ENCODE results near the gene CYRIA. TPM values are rescaled to one million over a fixed set of nuclear protein-coding genes. Genes with fewer than 3 reads are reported as not detected.

Gene CYRIA
- total RNA-seq, 4 donors from 2014 or later = 0.53 to 11.6 (median 4.6) TPM

DNA sequence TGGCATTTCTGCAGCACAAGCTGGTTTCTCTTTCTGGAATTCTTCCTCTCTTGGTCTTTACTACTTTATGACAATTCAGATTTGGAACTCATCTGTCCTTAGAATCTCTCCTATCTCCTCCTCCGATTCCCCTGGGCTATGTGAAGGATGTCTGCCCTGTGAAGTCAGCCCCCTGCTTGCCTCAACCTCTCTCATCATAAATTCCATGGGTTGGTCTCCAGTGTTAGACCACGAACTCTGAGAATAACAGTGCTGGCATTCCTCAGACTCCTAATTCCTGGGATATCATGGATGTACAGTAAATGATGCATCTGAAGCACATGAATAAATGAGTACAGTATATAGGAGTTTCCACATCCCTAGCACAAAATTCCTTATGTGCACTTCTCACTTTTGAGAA is 21.0 kb upstream of the CYRIA start:
- Histone ChIP-seq H3K4me1 (no peaks in the 10 kb centered on the region), H3K27me3 (no peaks in the 10 kb centered on the region)
- no peak for TF ChIP-seq POLR2A (IDR thresholded peaks at IDR 0.05)
- TF ChIP-seq, protein P1, sequence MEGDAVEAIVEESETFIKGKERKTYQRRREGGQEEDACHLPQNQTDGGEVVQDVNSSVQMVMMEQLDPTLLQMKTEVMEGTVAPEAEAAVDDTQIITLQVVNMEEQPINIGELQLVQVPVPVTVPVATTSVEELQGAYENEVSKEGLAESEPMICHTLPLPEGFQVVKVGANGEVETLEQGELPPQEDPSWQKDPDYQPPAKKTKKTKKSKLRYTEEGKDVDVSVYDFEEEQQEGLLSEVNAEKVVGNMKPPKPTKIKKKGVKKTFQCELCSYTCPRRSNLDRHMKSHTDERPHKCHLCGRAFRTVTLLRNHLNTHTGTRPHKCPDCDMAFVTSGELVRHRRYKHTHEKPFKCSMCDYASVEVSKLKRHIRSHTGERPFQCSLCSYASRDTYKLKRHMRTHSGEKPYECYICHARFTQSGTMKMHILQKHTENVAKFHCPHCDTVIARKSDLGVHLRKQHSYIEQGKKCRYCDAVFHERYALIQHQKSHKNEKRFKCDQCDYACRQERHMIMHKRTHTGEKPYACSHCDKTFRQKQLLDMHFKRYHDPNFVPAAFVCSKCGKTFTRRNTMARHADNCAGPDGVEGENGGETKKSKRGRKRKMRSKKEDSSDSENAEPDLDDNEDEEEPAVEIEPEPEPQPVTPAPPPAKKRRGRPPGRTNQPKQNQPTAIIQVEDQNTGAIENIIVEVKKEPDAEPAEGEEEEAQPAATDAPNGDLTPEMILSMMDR (IDR thresholded peaks at IDR 0.05) = no peak

DNA sequence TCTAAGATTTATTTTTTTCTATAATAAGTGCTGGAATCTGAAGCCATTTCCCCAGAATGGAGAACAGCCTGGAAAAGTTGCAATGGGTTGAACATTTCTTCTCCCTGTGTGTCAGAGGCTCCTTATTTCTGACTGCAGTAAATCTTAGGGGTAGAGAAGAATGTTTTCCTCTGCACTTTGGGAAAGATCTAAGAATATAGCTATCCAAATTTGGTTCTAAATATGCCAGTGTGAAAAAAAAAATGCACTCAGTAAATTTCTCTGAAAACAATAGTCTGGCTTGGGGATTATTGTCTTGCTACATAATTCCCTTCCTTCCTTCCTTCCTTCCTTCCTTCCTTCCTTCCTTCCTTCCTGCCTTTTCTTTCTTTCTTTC is 19.7 kb upstream of the CYRIA start:
- H3K4me3 ChIP-seq = no peak overlapping the region
- H3K4me1 ChIP-seq = no peaks in the 10 kb centered on the region
- H3K27me3 ChIP-seq = no peaks in the 10 kb centered on the region
- H3K9me3 ChIP-seq = no peaks in the 10 kb centered on the region
- no peaks in the 10 kb centered on the region for H3K36me3 ChIP-seq
- DNase-seq = no peak
- no peak for TF ChIP-seq POLR2A (IDR thresholded peaks at IDR 0.05)
- TF ChIP-seq, protein P1 (IDR thresholded peaks at IDR 0.05) = no peak
- no peak overlapping the region for H3K27ac ChIP-seq

More for the DNA sequence above, 21.0 kb upstream of the CYRIA start:
- Histone ChIP-seq H3K27ac (no peak overlapping the region), H3K4me3 (no peak overlapping the region), H3K36me3 (no peaks in the 10 kb centered on the region), H3K9me3 (no peaks in the 10 kb centered on the region)
- no peak for DNase-seq

DNA sequence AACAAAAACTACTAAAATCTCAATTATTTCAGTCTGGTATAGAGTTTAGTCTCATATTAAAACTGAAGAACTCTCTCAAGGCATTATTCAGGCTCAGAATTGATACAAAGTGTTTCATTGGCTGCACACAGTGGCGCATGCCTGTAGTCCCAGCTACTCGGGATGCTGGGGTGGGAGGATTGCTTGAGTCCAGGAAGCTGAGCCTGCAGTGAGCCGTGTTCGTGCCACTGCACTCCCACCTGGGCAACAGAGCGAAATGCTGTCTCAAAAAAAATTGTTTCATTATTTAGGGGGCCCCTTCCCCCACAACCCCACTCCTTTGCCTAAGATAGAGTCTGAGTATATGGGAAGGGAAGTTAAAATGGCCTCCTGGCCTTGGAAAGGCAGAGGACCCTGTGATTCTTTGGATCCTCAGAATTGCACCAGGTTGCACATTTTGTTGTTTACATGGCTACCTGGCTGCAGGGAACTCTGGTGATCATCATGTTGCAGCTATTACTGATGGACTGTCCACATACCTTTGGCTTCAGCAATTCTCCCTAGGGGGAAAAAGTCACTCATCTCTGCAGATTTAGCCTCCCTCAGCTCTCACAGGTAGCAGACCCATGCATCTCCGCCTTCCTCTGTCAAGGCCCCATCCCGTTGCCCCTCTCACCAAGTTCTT is 19.2 kb upstream of the CYRIA start:
- Histone ChIP-seq H3K4me3 (no peak overlapping the region), H3K27me3 (no peaks in the 10 kb centered on the region), H3K36me3 (no peaks in the 10 kb centered on the region), H3K9me3 (no peaks in the 10 kb centered on the region), H3K4me1 (no peaks in the 10 kb centered on the region), H3K27ac (no peak overlapping the region)
- TF ChIP-seq, protein P1 (IDR thresholded peaks at IDR 0.05) = no peak
- no peak for TF ChIP-seq POLR2A (IDR thresholded peaks at IDR 0.05)
- no peak for DNase-seq

DNA sequence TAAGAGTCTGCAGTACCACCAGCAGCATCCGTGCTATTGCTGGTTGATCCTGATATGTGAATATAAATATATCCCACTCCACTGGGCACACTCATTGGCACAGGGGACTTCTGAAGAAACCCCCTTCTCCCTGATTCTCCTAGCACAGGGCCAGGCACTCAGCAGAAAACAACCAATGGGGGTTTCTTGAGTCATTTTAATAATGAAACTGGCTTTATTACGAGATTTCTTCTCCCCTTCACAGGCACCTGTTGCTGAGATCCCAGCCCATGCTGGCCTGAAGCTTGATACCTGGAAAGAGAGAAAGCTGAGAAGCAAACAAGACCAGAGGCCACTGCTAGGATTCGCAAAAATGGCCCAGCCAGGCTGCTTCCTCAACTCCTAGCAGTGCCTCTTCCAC is 17.9 kb upstream of the CYRIA start:
- no peak for DNase-seq
- Histone ChIP-seq H3K27me3 (no peaks in the 10 kb centered on the region), H3K27ac (no peak overlapping the region), H3K4me3 (no peak overlapping the region), H3K36me3 (no peaks in the 10 kb centered on the region), H3K9me3 (no peaks in the 10 kb centered on the region), H3K4me1 (no peaks in the 10 kb centered on the region)
- no peak for TF ChIP-seq POLR2A (IDR thresholded peaks at IDR 0.05)
- TF ChIP-seq, protein P1 (IDR thresholded peaks at IDR 0.05) = no peak

DNA sequence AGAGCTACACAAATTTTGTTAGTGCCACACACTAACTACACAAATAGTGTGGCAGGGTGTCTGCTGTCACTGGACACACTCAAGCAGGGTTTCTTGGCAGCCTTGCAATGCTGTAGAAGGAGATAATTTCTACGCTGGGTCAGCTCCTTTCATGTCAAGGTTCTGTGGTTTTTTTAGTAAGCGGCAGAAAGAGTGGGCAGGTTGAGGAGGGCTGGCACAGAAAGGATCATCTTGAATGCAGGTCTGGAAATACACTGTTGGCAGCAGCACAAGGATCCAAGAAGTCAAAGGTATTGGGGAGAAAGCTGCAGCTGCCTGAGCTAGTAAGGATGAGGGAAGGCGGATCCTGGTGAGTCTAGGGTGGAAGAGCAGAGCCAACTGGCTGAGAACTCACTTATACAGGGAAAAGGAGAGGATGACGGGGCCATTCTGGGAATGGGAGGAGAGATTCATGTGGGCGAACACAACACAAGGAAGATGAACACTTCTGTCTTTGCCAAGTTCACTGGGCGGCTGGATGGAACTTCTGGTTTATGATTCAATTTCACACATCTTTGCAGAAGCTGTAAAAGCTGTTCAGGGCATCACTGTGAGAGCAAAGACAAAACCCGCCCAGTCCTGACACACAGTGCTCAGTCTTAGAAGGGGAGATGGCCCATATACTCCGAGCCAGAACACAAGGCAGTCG is 16.9 kb upstream of the CYRIA start:
- Histone ChIP-seq H3K4me1 (no peaks in the 10 kb centered on the region), H3K27me3 (no peaks in the 10 kb centered on the region), H3K27ac (no peak overlapping the region), H3K9me3 (no peaks in the 10 kb centered on the region), H3K4me3 (no peak overlapping the region), H3K36me3 (no peaks in the 10 kb centered on the region)
- TF ChIP-seq POLR2A (IDR thresholded peaks at IDR 0.05) = no peak
- TF ChIP-seq, protein P1 (IDR thresholded peaks at IDR 0.05) = no peak
- DNase-seq = no peak

Measured in Peyer's patch (tissue), 4 donors.